Measurements from ENCODE around the gene LAMA1. TPM values are rescaled to one million over a fixed set of nuclear protein-coding genes. Genes with fewer than 3 reads are reported as not detected.
"Not testable (repeated sequence)": the region's sequence is repeated elsewhere in the genome, so short reads cannot be mapped to it uniquely, and the experiment has no call there.

Gene LAMA1
- total and polyA plus RNA-seq, 8 donors, result 0.31 to 1.7 (median 1.2) TPM; not detected in 5

DNA sequence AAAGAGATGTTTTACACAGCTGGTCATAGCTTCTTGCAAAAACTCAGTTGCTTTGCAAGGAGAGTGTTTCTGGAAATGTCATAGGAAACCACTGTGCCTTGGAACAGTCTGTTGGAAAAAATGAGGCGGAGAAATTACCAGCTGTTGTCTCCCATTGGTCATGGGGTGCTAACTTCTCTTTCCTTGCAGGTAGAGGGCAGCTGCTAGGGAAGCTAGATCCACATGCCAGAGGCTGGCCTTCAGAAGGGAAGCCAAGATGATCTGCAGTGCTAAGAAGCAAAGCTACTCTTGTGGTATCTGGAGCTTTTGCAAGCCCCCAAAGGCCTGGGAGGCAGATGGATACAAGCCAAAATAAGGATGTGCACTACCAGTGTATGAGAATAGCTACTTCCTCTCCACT lies 34.8 kb upstream of the LAMA1 start:
- Histone ChIP-seq H3K36me3 (no peaks in the 10 kb centered on the region), H3K27me3 (no peaks in the 10 kb centered on the region), H3K4me3 (no peak overlapping the region), H3K27ac (no peak overlapping the region), H3K9me3 (no peaks in the 10 kb centered on the region), H3K4me1 (peaks cover 0 to 2% (median 0%) of the 10 kb centered on the region in 4 donors)
- TF ChIP-seq POLR2AphosphoS5 (IDR thresholded peaks at IDR 0.05) (no peak), POLR2A (IDR thresholded peaks at IDR 0.05) (no peak), EP300 (IDR thresholded peaks at IDR 0.05) (no peak)
- TF ChIP-seq, protein P1, sequence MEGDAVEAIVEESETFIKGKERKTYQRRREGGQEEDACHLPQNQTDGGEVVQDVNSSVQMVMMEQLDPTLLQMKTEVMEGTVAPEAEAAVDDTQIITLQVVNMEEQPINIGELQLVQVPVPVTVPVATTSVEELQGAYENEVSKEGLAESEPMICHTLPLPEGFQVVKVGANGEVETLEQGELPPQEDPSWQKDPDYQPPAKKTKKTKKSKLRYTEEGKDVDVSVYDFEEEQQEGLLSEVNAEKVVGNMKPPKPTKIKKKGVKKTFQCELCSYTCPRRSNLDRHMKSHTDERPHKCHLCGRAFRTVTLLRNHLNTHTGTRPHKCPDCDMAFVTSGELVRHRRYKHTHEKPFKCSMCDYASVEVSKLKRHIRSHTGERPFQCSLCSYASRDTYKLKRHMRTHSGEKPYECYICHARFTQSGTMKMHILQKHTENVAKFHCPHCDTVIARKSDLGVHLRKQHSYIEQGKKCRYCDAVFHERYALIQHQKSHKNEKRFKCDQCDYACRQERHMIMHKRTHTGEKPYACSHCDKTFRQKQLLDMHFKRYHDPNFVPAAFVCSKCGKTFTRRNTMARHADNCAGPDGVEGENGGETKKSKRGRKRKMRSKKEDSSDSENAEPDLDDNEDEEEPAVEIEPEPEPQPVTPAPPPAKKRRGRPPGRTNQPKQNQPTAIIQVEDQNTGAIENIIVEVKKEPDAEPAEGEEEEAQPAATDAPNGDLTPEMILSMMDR (IDR thresholded peaks at IDR 0.05), result no peak
- DNase-seq, result no peak
- intact Hi-C loops (cut with DNase I; ENCODE audit: low total_unique reads), result no loop called here
- WGBS, 5 donors, result 64 to 97% (median 91%) methylated on average over 1 of the region's 1 CpG

DNA sequence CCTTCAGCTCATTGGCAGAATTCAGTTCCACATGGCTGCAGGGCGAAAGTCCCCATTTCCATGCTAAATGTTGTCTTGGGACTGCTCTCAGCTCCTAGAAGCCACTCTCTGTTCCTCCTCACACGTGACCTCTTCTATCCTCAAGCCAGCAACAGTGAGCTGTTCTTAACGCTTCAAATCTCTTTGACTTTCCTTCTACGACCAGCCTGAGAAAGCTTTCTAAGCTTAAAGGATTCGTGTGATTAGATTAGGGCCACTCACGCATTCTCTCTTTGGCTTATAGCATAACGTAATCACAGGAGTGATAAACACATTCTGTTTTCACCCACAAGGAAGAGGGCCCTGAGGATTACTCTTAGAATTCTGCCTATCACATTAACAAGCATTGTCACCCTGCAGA lies 29.8 kb upstream of the LAMA1 start:
- no peak for DNase-seq
- H3K27ac ChIP-seq, result no peak overlapping the region
- no peaks in the 10 kb centered on the region for H3K4me1 ChIP-seq
- no peaks in the 10 kb centered on the region for H3K9me3 ChIP-seq
- TF ChIP-seq EP300 (IDR thresholded peaks at IDR 0.05) (no peak), POLR2AphosphoS5 (IDR thresholded peaks at IDR 0.05) (no peak), POLR2A (IDR thresholded peaks at IDR 0.05) (no peak)
- TF ChIP-seq, protein P1 (IDR thresholded peaks at IDR 0.05), result no peak
- H3K27me3 ChIP-seq, result no peaks in the 10 kb centered on the region
- no peak overlapping the region for H3K4me3 ChIP-seq
- intact Hi-C loops (cut with DNase I; ENCODE audit: low total_unique reads), result no loop called here
- WGBS, 5 donors, result 27 to 54% (median 36%) methylated on average over 7 of the region's 7 CpGs
- no peaks in the 10 kb centered on the region for H3K36me3 ChIP-seq

DNA sequence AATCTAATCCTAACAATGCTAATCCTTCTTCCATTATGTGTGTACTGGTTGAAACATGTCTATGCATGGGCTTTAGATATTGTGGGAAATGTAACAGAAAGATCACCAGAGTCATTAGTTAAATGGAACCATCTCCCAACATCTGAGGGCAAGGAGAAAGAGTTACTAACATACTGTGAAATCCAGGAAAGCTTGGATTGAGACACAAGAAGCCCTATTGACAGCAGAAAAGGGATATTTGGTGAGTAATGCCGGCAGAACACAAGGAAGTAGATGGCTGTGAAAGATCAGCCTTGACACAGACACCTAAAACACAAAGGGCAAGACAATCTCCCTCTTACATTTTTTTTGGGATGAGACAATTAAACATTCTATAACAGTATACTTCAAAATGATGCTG lies 28.5 kb upstream of the LAMA1 start:
- H3K36me3 ChIP-seq, result no peaks in the 10 kb centered on the region
- H3K9me3 ChIP-seq, result no peaks in the 10 kb centered on the region
- H3K27ac ChIP-seq, result no peak overlapping the region
- H3K4me3 ChIP-seq, result no peak overlapping the region
- H3K27me3 ChIP-seq, result no peaks in the 10 kb centered on the region
- no peak for DNase-seq
- no peaks in the 10 kb centered on the region for H3K4me1 ChIP-seq
- TF ChIP-seq POLR2AphosphoS5 (IDR thresholded peaks at IDR 0.05), result no peak
- TF ChIP-seq, protein P1 (IDR thresholded peaks at IDR 0.05), result no peak
- TF ChIP-seq EP300 (IDR thresholded peaks at IDR 0.05), result no peak
- no peak for TF ChIP-seq POLR2A (IDR thresholded peaks at IDR 0.05)
- 80 to 94% (median 91%) methylated on average over 1 of the region's 1 CpG for WGBS, 5 donors
- intact Hi-C loops (cut with DNase I; ENCODE audit: low total_unique reads), result no loop called here

- 93 to 95% (median 94%) methylated on average over 12 of the region's 12 CpGs for WGBS, 5 donors
- H3K4me1 ChIP-seq; H3K36me3 ChIP-seq; intact Hi-C loops (cut with DNase I; ENCODE audit: low total_unique reads); H3K4me3 ChIP-seq; H3K27me3 ChIP-seq; DNase-seq; H3K9me3 ChIP-seq; H3K27ac ChIP-seq: not testable (repeated sequence)
These were observed 27.3 kb upstream of the LAMA1 start for GRCh38 chr18:7144921-7145320.

DNA sequence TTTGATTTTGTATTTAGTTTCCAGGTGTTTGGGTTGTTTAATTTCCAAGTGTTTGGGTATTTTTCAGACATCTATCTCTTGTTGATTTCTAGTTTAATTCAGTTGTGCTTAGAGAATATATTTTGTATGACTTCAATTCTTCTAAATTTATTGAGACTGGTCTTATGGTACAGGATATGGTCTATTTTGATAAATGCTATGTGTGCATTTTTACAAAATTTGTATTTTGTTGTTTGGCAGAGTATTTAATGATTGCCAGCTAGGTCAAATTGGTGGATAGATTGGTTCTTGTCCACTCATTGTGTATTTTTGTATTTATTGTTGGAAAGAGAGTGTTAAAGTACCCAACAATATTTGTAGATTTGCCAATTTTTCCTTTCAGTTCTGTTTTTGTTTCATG lies 23.7 kb upstream of the LAMA1 start:
- DNase-seq, result no peak
- no peak overlapping the region for H3K4me3 ChIP-seq
- no peak overlapping the region for H3K27ac ChIP-seq
- H3K27me3 ChIP-seq, result no peaks in the 10 kb centered on the region
- H3K9me3 ChIP-seq, result no peaks in the 10 kb centered on the region
- no peaks in the 10 kb centered on the region for H3K36me3 ChIP-seq
- no peaks in the 10 kb centered on the region for H3K4me1 ChIP-seq
- TF ChIP-seq POLR2AphosphoS5 (IDR thresholded peaks at IDR 0.05) (no peak), POLR2A (IDR thresholded peaks at IDR 0.05) (no peak), EP300 (IDR thresholded peaks at IDR 0.05) (no peak)
- TF ChIP-seq, protein P1 (IDR thresholded peaks at IDR 0.05), result no peak
- intact Hi-C loops (cut with DNase I; ENCODE audit: low total_unique reads), result no loop called here
